Large intestine (tissue), 3 donors: ENCODE results near the gene SENP7. TPM values are rescaled to one million over a fixed set of nuclear protein-coding genes. Genes with fewer than 3 reads are reported as not detected.
"Not testable (repeated sequence)": the region's sequence is repeated elsewhere in the genome, so short reads cannot be mapped to it uniquely, and the experiment has no call there.

ENCODE experiments used
- DNase-seq, 2 donors: peaks; one replicate each; pipeline versions ENCODE4 v3.0.0 to v3.0.0-alpha.2; 2013
- H3K27ac ChIP-seq: one replicate; pipeline ENCODE4 v1.5.1; 2013; ENCODE audit warnings: low read length
- H3K27me3 ChIP-seq: 2 replicates; pipeline ENCODE4 v1.6.1; 2013; ENCODE audit warnings: low read length; ENCODE audit not compliant: control insufficient read depth, insufficient read depth
- H3K36me3 ChIP-seq: 2 replicates; pipeline ENCODE4 v1.6.1; 2013; ENCODE audit warnings: low read length; ENCODE audit not compliant: control insufficient read depth, insufficient read depth
- H3K4me1 ChIP-seq: one replicate; pipeline ENCODE4 v1.6.1; 2013; ENCODE audit warnings: low read length; ENCODE audit not compliant: control insufficient read depth, insufficient read depth
- H3K4me3 ChIP-seq: one replicate; pipeline ENCODE4 v1.5.1; 2013; ENCODE audit warnings: low read length
- H3K9me3 ChIP-seq: one replicate; pipeline ENCODE4 v1.6.1; 2013; ENCODE audit warnings: mild to moderate bottlenecking, low read depth, low read length, moderate library complexity; ENCODE audit not compliant: control insufficient read depth
- WGBS: methylation state at CpG from one replicate; pipeline ENCODE4 v1.1.5; 2013; ENCODE audit warnings: low lambda C conversion rate; ENCODE audit not compliant: insufficient coverage; 5-methylcytosine and 5-hydroxymethylcytosine counted together
- polyA plus RNA-seq: library from polyadenylated mRNA; unstranded; fragments of 120-200 nt; gene quantifications from one replicate; pipeline ENCODE4 v1.2.1, GENCODE V29; 2013

The SENP7 gene
- polyA plus RNA-seq, 1 donor, result 41.1 TPM

DNA sequence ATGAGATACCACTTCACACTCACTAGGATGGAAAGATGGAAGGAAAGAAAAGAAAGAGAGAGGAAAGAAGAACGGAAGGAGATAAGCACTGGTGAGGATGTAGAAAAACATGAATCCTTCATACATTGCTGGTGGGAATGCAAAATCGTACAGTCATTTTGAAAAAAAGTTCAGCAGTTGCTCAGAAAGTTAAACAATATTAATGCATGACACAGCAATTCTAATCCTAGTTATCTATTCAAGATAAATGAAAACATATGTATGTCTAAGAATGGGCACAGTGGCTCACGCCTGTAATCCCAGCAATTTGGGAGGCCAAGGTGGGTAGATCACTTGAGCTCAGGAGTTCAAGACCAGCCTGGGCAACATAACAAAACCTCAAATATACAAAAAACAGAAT is 59.1 kb downstream of the SENP7 start:
- no peaks in the 10 kb centered on the region for H3K4me1 ChIP-seq
- no peak overlapping the region for H3K27ac ChIP-seq
- H3K36me3 ChIP-seq, result peaks cover 2% of the 10 kb centered on the region
- H3K9me3 ChIP-seq, result no peaks in the 10 kb centered on the region
- WGBS, result 100% methylated on average over 2 of the region's 3 CpGs
- DNase-seq, result no peak
- H3K4me3 ChIP-seq, result no peak overlapping the region
- no peaks in the 10 kb centered on the region for H3K27me3 ChIP-seq

DNA sequence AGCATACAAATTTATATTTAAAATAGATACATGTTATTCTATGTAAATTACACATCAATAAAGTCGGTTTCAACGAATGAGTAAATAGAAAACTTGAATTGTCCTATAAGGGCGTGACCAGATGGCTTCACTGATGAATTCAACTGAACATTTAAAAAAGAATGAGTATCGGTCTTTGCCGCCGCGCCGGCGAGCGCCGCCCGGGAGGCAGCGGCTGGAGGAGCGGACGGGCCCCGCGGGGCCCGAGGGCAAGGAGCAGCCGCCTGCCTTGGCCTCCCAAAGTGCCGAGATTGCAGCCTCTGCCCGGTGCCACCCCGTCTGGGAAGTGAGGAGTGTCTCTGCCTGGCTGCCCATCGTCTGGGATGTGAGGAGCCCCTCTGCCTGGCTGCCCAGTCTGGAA is 74.4 kb downstream of the SENP7 start:
- H3K4me1 ChIP-seq, H3K4me3 ChIP-seq, H3K27me3 ChIP-seq, H3K36me3 ChIP-seq, DNase-seq, H3K27ac ChIP-seq: not testable (repeated sequence)
- H3K9me3 ChIP-seq, result peaks cover 27% of the 10 kb centered on the region
- WGBS, result no CpG with 5 or more reads among the region's 23 CpGs

DNA sequence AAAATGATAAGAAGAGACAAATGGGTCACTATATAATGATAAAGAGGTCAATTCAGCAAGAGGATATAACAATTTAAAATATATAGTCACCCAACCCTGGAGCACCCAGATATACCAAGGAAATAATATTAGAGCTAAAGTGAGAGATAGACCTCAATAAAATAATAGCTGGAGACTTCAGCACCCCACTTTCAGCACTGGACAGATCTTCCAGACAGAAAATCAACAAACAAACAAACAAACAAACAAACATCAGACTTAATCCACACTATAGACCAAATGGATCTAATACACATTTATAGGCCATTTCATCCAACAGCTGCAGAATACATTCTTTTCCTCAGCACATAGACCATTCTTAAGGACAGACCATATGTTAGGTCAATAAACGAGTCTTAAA is 79.4 kb downstream of the SENP7 start:
- H3K4me3 ChIP-seq, result no peak overlapping the region
- DNase-seq, result no peak
- H3K27me3 ChIP-seq, result no peaks in the 10 kb centered on the region
- H3K36me3 ChIP-seq, result no peaks in the 10 kb centered on the region
- no peak overlapping the region for H3K27ac ChIP-seq
- no peaks in the 10 kb centered on the region for H3K4me1 ChIP-seq
- H3K9me3 ChIP-seq, result peaks cover 26% of the 10 kb centered on the region
- no CpG with 5 or more reads among the region's 1 CpG for WGBS

DNA sequence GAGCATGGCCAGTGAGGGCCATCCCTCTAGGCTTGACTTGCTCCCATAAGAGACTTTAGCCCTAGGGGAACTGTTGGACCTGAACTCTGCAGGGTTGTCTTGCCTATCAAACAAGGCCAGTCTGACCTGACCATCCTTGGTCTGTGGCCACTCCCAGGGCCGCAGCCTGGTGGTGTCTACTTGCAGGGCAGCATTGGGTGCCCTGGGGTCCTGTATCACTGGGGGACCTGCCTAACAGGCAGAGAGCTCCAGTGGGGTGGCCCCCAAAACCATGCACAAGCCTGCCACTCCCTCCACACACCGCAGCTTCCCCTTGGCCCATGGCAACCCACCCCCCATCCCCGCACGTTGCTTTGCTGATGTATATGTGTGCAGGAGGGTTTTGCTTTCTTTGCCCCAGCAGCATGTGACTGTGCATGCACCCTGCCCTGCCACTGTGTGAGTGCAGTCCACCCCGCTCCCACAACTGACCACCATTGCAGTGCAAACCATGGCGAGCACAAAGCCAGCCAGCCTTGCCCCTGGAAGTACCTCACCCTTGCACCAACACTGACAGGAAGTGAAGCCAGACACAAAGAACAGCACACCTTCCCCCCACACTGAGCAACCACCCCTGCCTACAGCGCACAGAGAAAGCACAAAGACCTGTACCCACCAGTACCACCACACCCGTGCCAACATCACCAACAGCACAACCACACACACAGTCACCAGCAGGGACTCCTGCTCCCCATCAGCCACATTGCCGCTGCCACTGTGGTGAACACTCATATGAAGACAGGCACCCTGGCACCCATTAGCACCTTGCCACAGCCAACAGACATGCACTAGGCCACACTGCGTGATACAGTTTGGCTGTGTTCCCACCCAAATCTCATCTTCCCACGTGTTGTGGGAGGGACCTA is 88.8 kb downstream of the SENP7 start:
- Histone ChIP-seq H3K27ac (no peak overlapping the region), H3K36me3 (no peaks in the 10 kb centered on the region), H3K9me3 (peaks cover 13% of the 10 kb centered on the region), H3K4me1 (no peaks in the 10 kb centered on the region), H3K4me3 (no peak overlapping the region), H3K27me3 (no peaks in the 10 kb centered on the region)
- DNase-seq, result no peak
- no CpG with 5 or more reads among the region's 11 CpGs for WGBS

DNA sequence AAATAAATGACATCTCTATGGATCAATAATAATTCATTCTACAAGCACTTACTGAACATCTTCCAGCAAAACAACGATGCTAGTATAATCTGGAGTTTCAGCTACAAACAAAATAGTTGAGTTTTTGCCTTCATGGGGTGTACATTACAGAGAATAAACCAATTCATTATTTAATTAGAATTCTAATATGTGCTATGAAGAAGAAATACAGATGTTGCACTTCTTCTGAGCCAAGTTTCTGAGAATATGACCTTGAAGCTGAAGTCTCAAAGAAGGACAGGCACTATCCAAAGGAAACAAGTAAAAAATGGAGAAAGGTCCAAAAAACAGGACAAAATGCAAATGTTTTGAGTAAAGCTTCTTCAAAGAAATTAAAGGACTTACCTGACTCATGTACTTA is 94.2 kb downstream of the SENP7 start:
- DNase-seq, result no peak
- Histone ChIP-seq H3K4me3 (no peak overlapping the region), H3K27me3 (no peaks in the 10 kb centered on the region), H3K4me1 (no peaks in the 10 kb centered on the region), H3K27ac (no peak overlapping the region), H3K9me3 (no peaks in the 10 kb centered on the region), H3K36me3 (peaks cover 5% of the 10 kb centered on the region)
- WGBS, result no CpG with 5 or more reads among the region's 1 CpG

DNA sequence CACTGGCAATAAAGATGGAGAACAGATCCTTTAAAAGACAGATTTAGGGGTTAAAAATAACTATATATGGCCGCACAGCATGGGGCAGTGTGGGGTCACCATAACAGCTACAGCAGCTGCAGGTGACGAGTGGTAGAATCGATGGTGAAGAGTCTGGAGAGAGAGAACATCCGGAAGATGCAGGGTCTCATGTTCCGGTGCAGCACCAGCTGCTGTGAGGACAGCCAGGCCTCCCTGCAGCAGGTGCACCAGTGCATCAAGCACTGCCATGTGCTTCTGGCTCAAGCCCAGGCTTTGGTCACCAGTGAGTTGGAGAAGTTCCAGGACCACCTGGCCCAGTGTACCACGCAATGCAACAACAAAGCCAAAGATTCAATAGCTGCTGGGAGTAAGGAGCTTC is 98.9 kb downstream of the SENP7 start:
- no CpG with 5 or more reads among the region's 6 CpGs for WGBS
- peaks cover 5% of the 10 kb centered on the region for H3K36me3 ChIP-seq
- H3K4me1 ChIP-seq, result no peaks in the 10 kb centered on the region
- H3K4me3 ChIP-seq, result no peak overlapping the region
- no peaks in the 10 kb centered on the region for H3K27me3 ChIP-seq
- no peak overlapping the region for H3K27ac ChIP-seq
- no peak for DNase-seq
- H3K9me3 ChIP-seq, result no peaks in the 10 kb centered on the region

DNA sequence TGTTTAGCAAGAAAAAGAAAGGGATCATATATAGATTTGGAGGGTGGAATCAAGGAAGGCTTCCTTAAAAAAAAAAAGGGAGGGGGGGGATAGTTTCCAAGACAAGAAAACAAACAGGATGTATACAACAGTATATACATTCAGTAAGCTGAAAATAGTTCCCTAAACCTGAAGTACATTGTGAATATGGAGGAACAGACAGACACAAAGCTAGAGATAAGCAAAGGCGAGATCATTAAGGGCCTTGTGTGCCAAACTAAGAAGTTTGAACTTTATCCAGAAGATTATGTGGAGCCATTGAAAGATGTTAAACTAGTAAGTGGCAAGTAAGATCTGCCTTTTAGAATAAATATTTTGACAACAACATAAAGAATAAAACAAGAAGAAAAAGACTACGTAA is 99.4 kb downstream of the SENP7 start:
- Histone ChIP-seq H3K36me3 (peaks cover 5% of the 10 kb centered on the region), H3K4me1 (no peaks in the 10 kb centered on the region), H3K27ac (no peak overlapping the region), H3K4me3 (no peak overlapping the region), H3K9me3 (no peaks in the 10 kb centered on the region), H3K27me3 (no peaks in the 10 kb centered on the region)
- WGBS, result 100% methylated on average over 2 of the region's 2 CpGs
- DNase-seq, result no peak

DNA sequence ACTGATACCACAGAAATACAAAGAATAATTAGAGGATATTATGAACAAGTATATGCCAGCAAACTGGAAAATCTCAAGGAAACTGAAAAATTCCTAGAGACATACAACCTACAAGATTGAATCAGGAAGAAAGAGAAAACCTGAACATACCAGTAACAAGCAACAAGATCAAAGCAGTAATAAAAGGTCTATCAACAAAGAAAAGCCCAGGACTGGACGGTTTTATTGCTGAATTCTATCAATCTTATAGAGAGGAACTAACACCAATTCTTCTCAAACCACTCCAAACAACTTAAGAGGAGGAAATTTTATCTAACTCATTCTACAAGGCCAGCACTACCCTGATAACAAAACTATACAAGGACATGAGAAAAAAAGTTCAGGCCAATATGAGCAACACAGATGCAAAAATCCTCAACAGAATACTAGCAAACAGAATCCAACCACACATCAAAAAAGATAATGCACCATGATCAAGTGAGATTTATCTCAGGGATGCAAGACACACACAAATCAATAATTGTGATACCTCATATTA is 121.5 kb downstream of the SENP7 start:
- H3K9me3 ChIP-seq, result peaks cover 34% of the 10 kb centered on the region
- no peak overlapping the region for H3K4me3 ChIP-seq
- no peaks in the 10 kb centered on the region for H3K36me3 ChIP-seq
- H3K27ac ChIP-seq, result no peak overlapping the region
- no peak for DNase-seq
- no CpG with 5 or more reads among the region's 1 CpG for WGBS
- no peaks in the 10 kb centered on the region for H3K27me3 ChIP-seq
- H3K4me1 ChIP-seq, result no peaks in the 10 kb centered on the region

DNA sequence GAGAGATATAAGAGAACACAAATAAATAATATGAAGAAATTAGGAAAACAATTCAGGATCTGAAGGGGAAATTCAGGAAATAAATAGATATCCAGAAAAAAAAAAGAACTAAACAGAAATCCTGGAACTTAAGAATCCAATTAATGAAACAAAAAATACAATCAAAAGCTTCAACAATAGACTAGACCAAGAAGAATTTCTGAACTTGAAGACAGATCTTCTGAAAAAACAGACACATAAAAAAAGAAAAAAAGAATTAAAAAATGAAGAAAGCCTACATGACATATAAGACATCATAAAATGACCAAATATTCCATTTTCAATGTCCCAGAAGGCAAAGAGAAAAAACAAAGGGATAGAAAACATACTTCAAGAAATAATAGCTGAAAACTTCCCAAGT is 124.3 kb downstream of the SENP7 start:
- DNase-seq, result no peak
- no peak overlapping the region for H3K4me3 ChIP-seq
- H3K36me3 ChIP-seq, result peaks cover 5% of the 10 kb centered on the region
- no peak overlapping the region for H3K27ac ChIP-seq
- peaks cover 30% of the 10 kb centered on the region for H3K9me3 ChIP-seq
- H3K4me1 ChIP-seq, result no peaks in the 10 kb centered on the region
- no peaks in the 10 kb centered on the region for H3K27me3 ChIP-seq

DNA sequence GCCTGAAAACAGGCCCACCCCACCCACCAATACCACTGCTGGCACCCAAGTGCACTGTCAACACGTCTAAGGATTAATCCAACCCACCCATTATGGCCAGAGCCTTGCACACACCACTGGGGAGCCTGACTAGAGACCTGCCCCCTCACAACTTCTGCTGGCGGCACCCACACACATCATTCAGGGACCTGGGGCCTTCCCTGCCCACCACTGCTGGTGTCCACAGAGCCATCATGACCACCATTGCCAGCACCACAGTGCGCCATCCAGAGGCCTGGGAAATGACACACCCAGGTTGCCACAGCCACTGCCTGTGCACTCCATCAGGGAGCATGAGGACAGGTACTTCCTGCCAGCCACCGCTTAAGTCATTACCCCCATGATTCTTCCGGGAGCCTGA is 125.7 kb downstream of the SENP7 start:
- H3K36me3 ChIP-seq, result peaks cover 6% of the 10 kb centered on the region
- H3K4me1 ChIP-seq, result no peaks in the 10 kb centered on the region
- H3K9me3 ChIP-seq, result peaks cover 26% of the 10 kb centered on the region
- H3K4me3 ChIP-seq, result no peak overlapping the region
- H3K27ac ChIP-seq, result no peak overlapping the region
- WGBS, result no CpG with 5 or more reads among the region's 5 CpGs
- H3K27me3 ChIP-seq, result no peaks in the 10 kb centered on the region
- DNase-seq, result no peak

DNA sequence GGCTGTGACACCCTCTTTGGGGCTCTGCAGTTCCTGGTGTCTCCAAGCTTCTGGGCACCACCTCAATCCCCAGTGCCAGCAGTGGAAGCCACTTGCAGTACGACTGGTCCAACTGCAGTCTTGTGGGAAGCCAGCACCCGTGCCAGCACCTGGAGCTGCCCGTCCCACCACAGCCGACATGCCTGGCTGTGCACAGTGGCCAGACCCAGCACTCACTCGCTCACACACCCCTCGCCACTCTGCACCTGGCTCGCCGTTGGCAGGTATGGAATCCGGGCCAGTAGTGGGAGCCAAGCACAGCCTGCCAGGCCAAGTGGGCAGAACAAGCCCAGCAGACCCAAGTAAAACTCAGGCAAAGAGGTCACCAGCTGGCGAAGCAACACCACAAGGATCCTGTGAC is 128.6 kb downstream of the SENP7 start:
- no CpG with 5 or more reads among the region's 10 CpGs for WGBS
- no peak overlapping the region for H3K4me3 ChIP-seq
- DNase-seq, result no peak
- peaks cover 26% of the 10 kb centered on the region for H3K9me3 ChIP-seq
- no peaks in the 10 kb centered on the region for H3K27me3 ChIP-seq
- H3K4me1 ChIP-seq, result no peaks in the 10 kb centered on the region
- H3K36me3 ChIP-seq, result peaks cover 6% of the 10 kb centered on the region
- no peak overlapping the region for H3K27ac ChIP-seq
